ENCODE data around the gene HDAC7.

The HDAC7 gene

DNA sequence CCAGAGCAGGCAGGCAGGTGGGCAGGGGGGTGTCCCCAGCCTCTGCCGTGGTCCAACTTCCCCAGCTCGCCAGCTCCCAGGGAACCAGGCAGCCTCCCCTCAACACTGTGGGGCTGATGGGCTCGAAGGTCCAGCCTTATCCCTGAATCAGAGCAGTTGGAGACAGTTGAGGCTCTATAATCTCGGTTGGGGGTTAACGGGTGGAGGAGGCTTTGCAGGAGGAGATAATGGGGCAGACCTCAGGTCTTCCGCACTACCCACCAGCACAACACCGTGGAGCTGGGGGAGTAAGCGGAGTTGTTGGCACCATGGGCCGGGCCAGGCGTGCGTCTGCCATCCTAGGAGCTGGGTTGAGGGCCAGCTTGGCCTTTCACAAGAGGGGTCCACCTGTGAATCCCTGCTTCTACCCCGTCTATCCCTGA is 13.9 kb upstream of the HDAC7 start:
- H3K4me1 ChIP-seq (ENCODE audit: control insufficient read depth, low read length) = peaks cover 100% of the 10 kb centered on the region

DNA sequence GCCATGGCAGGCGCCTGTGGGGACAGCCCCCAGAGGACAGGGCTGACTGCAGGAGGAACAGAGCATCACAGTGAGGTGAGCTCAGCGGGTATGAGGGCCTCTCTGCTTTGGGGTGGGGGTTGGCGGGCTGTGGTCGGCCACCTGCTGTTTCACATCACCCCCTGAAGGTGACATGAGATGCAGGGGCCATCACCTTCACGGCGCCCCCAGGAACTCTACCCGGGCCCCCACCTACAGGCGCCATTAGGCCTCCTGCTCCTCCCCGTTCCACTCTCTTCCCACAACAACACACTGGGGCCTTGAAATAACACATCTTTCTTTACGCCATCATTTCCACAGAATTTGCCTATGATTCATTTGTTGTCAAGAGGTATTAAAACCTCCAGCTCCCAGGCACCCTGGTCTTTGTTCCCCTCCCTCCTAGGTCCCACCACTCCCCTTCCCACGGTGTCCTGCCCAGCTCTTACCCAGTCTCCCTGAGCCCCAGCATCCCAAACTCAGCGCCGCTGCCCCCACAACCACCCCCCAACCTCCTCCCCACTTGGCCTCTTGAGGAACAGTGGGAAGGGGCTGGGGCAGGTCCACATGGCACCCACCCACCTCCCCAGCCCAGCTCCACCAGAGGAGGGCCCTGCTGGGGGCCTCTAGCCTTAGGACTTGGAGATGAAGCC is 12.7 kb upstream of the HDAC7 start:
- Histone ChIP-seq H3F3A (ENCODE audit: control insufficient read depth, insufficient read depth) (peaks cover 69% of the 10 kb centered on the region), H3K4me2 (ENCODE audit: low read length) (peak overlapping the region; percentile 94), H3K27ac (ENCODE audit: low read depth, low read length) (peak overlapping the region; percentile 92), H3K27me3 (ENCODE audit: control insufficient read depth, low read length) (no peaks in the 10 kb centered on the region), H3K79me2 (ENCODE audit: control insufficient read depth, low read length) (peaks cover 5% of the 10 kb centered on the region), H3K36me3 (ENCODE audit: control insufficient read depth, low read length) (no peaks in the 10 kb centered on the region; the same call in 1 of the 2 replicates), H3K9me2 (replicated peaks; ENCODE audit: control insufficient read depth, low read length) (no peaks in the 10 kb centered on the region), H4K20me1 (ENCODE audit: control insufficient read depth, insufficient read depth, low read depth, low read length) (no peaks in the 10 kb centered on the region), H3K4me3 (ENCODE audit: low read length) (peak overlapping the region; percentile 76), H3K9me3 (ENCODE audit: control insufficient read depth, insufficient read depth, low read length) (no peaks in the 10 kb centered on the region), H3K4me1 (ENCODE audit: control insufficient read depth, low read length) (peaks cover 99% of the 10 kb centered on the region)
- TF ChIP-seq, protein P1, sequence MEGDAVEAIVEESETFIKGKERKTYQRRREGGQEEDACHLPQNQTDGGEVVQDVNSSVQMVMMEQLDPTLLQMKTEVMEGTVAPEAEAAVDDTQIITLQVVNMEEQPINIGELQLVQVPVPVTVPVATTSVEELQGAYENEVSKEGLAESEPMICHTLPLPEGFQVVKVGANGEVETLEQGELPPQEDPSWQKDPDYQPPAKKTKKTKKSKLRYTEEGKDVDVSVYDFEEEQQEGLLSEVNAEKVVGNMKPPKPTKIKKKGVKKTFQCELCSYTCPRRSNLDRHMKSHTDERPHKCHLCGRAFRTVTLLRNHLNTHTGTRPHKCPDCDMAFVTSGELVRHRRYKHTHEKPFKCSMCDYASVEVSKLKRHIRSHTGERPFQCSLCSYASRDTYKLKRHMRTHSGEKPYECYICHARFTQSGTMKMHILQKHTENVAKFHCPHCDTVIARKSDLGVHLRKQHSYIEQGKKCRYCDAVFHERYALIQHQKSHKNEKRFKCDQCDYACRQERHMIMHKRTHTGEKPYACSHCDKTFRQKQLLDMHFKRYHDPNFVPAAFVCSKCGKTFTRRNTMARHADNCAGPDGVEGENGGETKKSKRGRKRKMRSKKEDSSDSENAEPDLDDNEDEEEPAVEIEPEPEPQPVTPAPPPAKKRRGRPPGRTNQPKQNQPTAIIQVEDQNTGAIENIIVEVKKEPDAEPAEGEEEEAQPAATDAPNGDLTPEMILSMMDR (IDR thresholded peaks at IDR 0.05; ENCODE audit: low read depth, low read length, poor library complexity, severe bottlenecking) = no peak
- no peak for TF ChIP-seq EZH2phosphoT487 (IDR thresholded peaks at IDR 0.05; ENCODE audit: borderline replicate concordance, low read length)

More for the DNA sequence above, 13.9 kb upstream of the HDAC7 start:
- Histone ChIP-seq H3K79me2 (ENCODE audit: control insufficient read depth, low read length) (peaks cover 5% of the 10 kb centered on the region), H3K9me2 (replicated peaks; ENCODE audit: control insufficient read depth, low read length) (no peaks in the 10 kb centered on the region), H4K20me1 (ENCODE audit: control insufficient read depth, insufficient read depth, low read depth, low read length) (no peaks in the 10 kb centered on the region), H3K27me3 (ENCODE audit: control insufficient read depth, low read length) (no peaks in the 10 kb centered on the region), H3K9me3 (ENCODE audit: control insufficient read depth, insufficient read depth, low read length) (no peaks in the 10 kb centered on the region), H3K27ac (ENCODE audit: low read depth, low read length) (peak overlapping the region; percentile 92), H3K36me3 (ENCODE audit: control insufficient read depth, low read length) (no peaks in the 10 kb centered on the region; the same call in 1 of the 2 replicates), H3F3A (ENCODE audit: control insufficient read depth, insufficient read depth) (peaks cover 64% of the 10 kb centered on the region), H3K4me3 (ENCODE audit: low read length) (peak overlapping the region; percentile 76), H3K4me2 (ENCODE audit: low read length) (peak overlapping the region; percentile 94)
- TF ChIP-seq, protein P1 (IDR thresholded peaks at IDR 0.05; ENCODE audit: low read depth, low read length, poor library complexity, severe bottlenecking) = no peak
- no peak for TF ChIP-seq EZH2phosphoT487 (IDR thresholded peaks at IDR 0.05; ENCODE audit: borderline replicate concordance, low read length)

DNA sequence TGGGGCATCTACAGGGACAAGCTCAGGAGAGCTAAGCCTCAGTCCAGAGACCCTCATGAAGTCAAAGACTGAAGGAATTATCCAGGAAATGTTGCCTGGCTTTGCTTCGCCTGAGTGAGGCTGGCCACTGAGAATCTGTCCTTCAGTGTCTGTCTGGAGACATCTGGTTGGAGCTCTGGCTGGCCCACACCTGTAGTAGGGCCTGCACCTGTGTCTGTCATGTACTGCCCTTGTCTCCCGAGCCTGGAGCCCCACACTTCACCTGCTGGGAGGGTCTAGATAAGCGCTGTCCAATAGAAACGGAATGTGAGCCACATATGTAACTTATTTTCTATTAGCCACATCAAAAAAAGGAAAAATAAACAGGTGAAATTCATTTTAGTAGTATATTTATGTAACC is 9.9 kb upstream of the HDAC7 start:
- H4K20me1 ChIP-seq (ENCODE audit: control insufficient read depth, insufficient read depth, low read depth, low read length) = no peaks in the 10 kb centered on the region
- peaks cover 42% of the 10 kb centered on the region for H3F3A ChIP-seq (ENCODE audit: control insufficient read depth, insufficient read depth)
- H3K4me2 ChIP-seq (ENCODE audit: low read length) = peak overlapping the region; percentile 70
- H3K4me3 ChIP-seq (ENCODE audit: low read length) = peak overlapping the region; percentile 53
- H3K27ac ChIP-seq (ENCODE audit: low read depth, low read length) = peak overlapping the region; percentile 62
- H3K9me2 ChIP-seq (replicated peaks; ENCODE audit: control insufficient read depth, low read length) = no peaks in the 10 kb centered on the region
- H3K79me2 ChIP-seq (ENCODE audit: control insufficient read depth, low read length) = peaks cover 5% of the 10 kb centered on the region
- H3K4me1 ChIP-seq (ENCODE audit: control insufficient read depth, low read length) = peaks cover 99% of the 10 kb centered on the region
- no peak for TF ChIP-seq EZH2phosphoT487 (IDR thresholded peaks at IDR 0.05; ENCODE audit: borderline replicate concordance, low read length)
- TF ChIP-seq, protein P1 (IDR thresholded peaks at IDR 0.05; ENCODE audit: low read depth, low read length, poor library complexity, severe bottlenecking) = no peak
- no peaks in the 10 kb centered on the region for H3K27me3 ChIP-seq (ENCODE audit: control insufficient read depth, low read length)
- no peaks in the 10 kb centered on the region for H3K9me3 ChIP-seq (ENCODE audit: control insufficient read depth, insufficient read depth, low read length)
- no peaks in the 10 kb centered on the region; the same call in 1 of the 2 replicates for H3K36me3 ChIP-seq (ENCODE audit: control insufficient read depth, low read length)
